Astrocyte of the cerebellum (primary cell): Measurements from ENCODE around the gene RHBG.

ENCODE experiments used
- DNase-seq: peaks from one replicate; pipeline ENCODE4 v3.0.0-alpha.2; 2011; ENCODE audit warnings: low read depth
- H3K4me3 ChIP-seq: 2 replicates; pipeline ENCODE4 v1.5.1; 2011; ENCODE audit warnings: mild to moderate bottlenecking, low read depth, low read length, moderate library complexity
- in situ Hi-C: cut with HindIII; loops from 2 replicates; pipeline ENCODE4 v1.10.0; 2017; ENCODE audit warnings: low sequenced_read_pairs
- TF ChIP-seq, protein P1 (sequence below): IDR thresholded peaks from 2 replicates; pipeline ENCODE4 v1.5.1; 2012; ENCODE audit warnings: low read length, low read depth, moderate library complexity, mild to moderate bottlenecking; ENCODE audit errors: missing control alignments

RHBG gene

DNA sequence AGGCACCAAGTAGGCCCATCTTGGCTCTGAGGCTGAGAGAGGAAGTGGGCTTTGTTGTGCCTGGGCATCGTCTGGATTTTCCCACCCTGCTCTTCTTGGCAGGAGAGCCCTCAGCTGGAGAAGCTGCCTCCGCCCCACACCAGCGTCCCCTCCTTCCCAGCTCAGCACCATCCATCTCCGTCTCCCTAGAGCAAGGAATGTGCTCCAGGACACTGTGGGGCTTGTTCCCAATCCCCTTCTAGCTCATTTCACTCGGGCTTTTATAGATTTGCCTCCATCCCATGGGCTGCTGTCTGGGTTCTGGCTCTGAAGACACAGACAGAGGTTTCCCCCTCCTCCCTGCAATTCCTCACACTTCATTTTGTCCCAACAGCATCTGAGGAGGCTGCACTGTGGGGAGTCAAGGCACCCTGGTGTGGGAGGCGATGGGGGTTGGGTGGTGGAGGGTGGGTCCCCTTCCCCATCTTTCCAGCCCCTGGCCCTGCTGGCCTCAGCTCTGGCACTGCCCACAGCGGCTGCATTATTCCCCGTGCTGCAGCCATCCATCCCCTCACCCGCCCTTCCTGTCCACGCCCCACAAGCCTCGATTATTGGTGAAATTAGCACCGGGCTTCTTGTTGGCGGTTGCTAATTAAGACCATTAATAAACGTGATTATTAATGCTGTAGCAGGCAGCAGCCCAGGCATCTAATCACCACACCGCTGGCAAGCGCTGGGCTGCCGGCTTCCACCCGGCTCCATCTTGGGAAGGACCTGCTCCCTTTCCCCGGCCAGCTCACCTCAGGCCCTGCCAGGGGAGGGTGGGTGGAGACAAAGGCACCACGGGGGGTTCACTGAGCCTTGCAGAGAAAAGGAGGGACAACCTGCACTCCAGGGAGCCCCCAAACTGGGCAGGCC, 21.7 kb downstream of the RHBG start:
- in situ Hi-C loops: no loop called here

DNA sequence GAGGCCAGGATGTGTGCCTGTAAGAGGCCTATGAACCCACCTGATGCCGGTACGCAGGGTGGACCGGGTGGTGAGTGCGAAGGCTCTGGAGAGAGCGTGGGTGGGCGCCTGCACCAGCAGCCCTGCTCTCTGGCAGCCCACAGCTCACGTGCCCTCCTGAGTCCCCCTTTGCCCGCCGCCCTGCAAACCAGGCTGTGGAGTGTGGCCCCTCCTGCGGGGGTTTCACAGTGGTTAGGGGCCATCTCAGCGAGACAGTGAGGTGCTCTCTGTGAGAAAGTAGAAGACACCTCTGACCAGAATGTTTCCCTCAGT, 22.3 kb downstream of the RHBG start:
- TF ChIP-seq, protein P1, sequence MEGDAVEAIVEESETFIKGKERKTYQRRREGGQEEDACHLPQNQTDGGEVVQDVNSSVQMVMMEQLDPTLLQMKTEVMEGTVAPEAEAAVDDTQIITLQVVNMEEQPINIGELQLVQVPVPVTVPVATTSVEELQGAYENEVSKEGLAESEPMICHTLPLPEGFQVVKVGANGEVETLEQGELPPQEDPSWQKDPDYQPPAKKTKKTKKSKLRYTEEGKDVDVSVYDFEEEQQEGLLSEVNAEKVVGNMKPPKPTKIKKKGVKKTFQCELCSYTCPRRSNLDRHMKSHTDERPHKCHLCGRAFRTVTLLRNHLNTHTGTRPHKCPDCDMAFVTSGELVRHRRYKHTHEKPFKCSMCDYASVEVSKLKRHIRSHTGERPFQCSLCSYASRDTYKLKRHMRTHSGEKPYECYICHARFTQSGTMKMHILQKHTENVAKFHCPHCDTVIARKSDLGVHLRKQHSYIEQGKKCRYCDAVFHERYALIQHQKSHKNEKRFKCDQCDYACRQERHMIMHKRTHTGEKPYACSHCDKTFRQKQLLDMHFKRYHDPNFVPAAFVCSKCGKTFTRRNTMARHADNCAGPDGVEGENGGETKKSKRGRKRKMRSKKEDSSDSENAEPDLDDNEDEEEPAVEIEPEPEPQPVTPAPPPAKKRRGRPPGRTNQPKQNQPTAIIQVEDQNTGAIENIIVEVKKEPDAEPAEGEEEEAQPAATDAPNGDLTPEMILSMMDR: no peak
- DNase-seq: no peak
- in situ Hi-C loops: no loop called here
- H3K4me3 ChIP-seq: no peak overlapping the region

More for the DNA sequence above, 21.7 kb downstream of the RHBG start:
- H3K4me3 ChIP-seq: no peak overlapping the region
- no peak for DNase-seq
- TF ChIP-seq, protein P1: no peak

DNA sequence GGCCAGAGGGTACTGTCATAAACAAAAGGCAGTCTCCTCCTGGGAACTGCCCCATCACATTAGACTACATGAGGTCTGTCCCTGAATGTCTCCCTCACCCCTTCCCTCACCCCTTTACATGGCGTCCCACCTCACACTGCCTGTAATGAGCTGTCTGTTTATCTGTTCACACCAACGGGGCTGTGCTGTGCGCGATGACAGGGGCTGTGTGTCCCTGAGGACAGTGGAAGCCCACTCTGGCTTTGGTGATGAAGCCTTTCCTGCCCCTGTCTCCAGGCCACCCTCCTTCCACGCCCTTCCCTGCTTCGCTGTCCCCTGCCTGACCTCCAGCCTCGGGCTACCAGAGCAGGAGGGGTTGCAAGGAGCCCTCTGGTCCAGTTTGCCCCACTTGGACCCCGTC, 22.7 kb downstream of the RHBG start:
- in situ Hi-C loops: no loop called here
- TF ChIP-seq, protein P1: no peak
- DNase-seq: no peak
- no peak overlapping the region for H3K4me3 ChIP-seq

DNA sequence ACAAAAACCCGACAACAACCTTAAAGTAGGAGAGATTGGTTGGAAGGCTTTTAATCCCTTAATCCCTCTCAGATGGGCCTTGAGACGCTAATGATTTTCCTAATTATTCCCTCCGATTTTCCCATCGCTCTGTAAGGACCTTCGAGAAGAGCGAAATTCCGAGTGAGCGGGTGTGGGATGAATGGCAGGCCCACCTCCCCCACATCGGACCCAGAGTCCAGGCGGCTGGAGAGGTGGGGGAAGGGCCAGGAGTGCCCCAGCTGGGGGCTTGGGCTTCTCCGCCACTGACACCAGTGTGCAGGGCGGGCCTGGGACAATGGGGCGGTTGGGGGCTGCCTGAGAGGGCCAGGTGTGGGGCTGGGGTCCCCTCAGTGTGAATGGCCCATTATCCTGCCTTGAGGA, 23.4 kb downstream of the RHBG start:
- in situ Hi-C loops: no loop called here
- no peak for DNase-seq
- TF ChIP-seq, protein P1: no peak
- H3K4me3 ChIP-seq: no peak overlapping the region

DNA sequence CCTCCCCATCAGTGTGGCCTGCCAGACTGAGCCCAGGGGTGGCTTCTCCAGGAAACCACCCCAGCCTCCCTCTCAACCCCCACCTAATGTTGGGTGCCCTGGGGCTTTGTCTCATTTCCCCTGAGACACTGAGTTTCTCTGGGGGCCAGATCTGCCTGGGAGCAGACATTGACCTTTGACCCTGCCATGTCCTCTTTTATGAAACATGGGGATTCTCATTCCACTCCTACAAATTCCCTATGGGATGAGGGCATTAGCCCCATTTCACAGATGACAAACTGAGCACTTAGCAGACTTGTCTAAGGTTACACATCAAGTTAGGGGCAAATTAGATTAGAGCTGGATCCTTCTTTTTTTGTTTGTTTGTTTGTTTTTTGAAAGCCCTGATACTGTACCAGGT, 24.1 kb downstream of the RHBG start:
- in situ Hi-C loops: no loop called here
- H3K4me3 ChIP-seq: no peak overlapping the region
- TF ChIP-seq, protein P1: no peak
- DNase-seq: no peak

DNA sequence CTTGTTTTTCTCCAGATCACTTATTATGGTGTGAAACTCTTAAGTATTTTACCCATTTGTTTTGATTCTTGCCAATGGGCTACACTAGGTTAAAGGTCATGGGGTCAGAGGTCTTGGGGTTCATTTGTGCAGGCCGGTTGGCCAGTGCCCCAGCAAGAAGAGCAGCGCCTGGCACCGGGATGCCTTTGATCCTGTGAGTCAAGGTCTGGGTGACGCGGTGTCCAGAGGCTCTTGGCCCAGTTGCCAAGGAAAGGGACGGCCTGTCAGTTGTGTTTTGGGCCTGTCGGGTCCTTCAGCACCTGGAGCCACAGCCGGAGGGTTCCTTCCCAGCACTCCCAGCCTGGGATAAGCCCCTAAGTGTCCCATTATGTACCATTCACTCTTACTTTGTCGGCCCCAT, 25.1 kb downstream of the RHBG start:
- no peak overlapping the region for H3K4me3 ChIP-seq
- no peak for DNase-seq
- TF ChIP-seq, protein P1: no peak
- in situ Hi-C loops: no loop called here
